ENCODE results near the gene CHIC2. TPM values are rescaled to one million over a fixed set of nuclear protein-coding genes. Genes with fewer than 3 reads are reported as not detected.

CHIC2 gene
- total RNA-seq, 2 experiments from 2014 or later: 16.8 to 17.5 TPM

DNA sequence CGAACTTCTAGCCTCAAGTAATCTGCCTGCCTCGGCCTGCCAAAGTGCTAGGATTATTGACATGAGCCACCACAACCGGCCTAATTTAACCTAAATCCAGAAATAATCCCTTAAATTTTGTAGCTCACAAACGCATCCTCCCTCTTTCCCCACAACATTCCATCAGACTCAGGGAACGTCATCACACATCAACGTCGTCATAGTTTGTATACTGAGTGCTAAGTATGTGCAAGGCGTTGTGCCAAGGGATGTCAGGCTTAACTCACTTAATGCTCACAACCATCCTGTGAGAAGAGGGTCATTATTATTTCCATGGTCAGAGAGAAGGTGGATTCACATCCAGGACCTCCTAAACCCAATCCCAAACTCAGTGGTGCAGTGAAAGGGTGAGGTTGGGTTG is 26.0 kb upstream of the CHIC2 start:
- intact Hi-C loops (cut with micrococcal nuclease): no loop called here
- H3K9me3 Mint-ChIP-seq: no peaks in the 10 kb centered on the region
- H3K27ac Mint-ChIP-seq: no peak overlapping the region

DNA sequence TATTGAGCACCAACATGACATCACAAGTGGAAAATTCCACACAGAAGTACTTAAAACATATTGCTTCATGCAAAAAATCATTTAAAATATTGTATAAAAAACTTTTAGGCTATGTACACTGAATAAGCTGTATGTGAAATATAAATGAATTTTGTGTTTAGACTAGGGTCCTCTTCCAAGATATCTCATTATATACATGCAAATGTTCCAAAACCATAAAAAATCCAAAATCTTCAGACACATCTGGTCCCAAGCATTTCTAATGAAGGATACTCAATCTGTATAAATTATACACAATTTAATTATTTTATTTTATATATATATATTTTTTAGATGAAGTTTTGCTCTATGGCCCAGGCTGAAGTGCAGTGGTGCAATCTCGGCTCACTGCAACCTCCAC is 25.5 kb upstream of the CHIC2 start:
- peaks cover 27% of the 10 kb centered on the region for H3K4me1 Mint-ChIP-seq (ENCODE audit: low read depth)
- H3K27ac Mint-ChIP-seq: no peak overlapping the region
- no peaks in the 10 kb centered on the region for H3K36me3 Mint-ChIP-seq (ENCODE audit: low read depth)
- no peak overlapping the region for H3K4me3 Mint-ChIP-seq
- H3K27me3 Mint-ChIP-seq: peaks cover 35% of the 10 kb centered on the region
- ChIA-PET CTCF (interaction anchor here (1.2 to 1.4 kb wide), 2 partner anchors 144 to 159 kb away, joined by 3 read pairs; no protein-coding TSS in a partner anchor), POLR2A (no interaction called here)
- H3K9me3 Mint-ChIP-seq: no peaks in the 10 kb centered on the region
- TF ChIP-seq, protein P1, sequence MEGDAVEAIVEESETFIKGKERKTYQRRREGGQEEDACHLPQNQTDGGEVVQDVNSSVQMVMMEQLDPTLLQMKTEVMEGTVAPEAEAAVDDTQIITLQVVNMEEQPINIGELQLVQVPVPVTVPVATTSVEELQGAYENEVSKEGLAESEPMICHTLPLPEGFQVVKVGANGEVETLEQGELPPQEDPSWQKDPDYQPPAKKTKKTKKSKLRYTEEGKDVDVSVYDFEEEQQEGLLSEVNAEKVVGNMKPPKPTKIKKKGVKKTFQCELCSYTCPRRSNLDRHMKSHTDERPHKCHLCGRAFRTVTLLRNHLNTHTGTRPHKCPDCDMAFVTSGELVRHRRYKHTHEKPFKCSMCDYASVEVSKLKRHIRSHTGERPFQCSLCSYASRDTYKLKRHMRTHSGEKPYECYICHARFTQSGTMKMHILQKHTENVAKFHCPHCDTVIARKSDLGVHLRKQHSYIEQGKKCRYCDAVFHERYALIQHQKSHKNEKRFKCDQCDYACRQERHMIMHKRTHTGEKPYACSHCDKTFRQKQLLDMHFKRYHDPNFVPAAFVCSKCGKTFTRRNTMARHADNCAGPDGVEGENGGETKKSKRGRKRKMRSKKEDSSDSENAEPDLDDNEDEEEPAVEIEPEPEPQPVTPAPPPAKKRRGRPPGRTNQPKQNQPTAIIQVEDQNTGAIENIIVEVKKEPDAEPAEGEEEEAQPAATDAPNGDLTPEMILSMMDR (IDR thresholded peaks at IDR 0.05): no peak
- intact Hi-C loops (cut with micrococcal nuclease): no loop called here
- ATAC-seq (no peak), DNase-seq (no peak)

More for the DNA sequence above, 26.0 kb upstream of the CHIC2 start:
- H3K4me3 Mint-ChIP-seq: no peak overlapping the region
- ATAC-seq: no peak
- TF ChIP-seq, protein P1 (IDR thresholded peaks at IDR 0.05): no peak
- DNase-seq: no peak
- H3K27me3 Mint-ChIP-seq: peaks cover 41% of the 10 kb centered on the region
- peaks cover 28% of the 10 kb centered on the region for H3K4me1 Mint-ChIP-seq (ENCODE audit: low read depth)
- H3K36me3 Mint-ChIP-seq (ENCODE audit: low read depth): no peaks in the 10 kb centered on the region
- POLR2A ChIA-PET: interaction anchor here (1.1 kb wide), 1 partner anchor 13 kb away, joined by 3 read pairs; no protein-coding TSS in a partner anchor
- CTCF ChIA-PET: interaction anchor here (1.2 to 1.4 kb wide), 2 partner anchors 143 to 160 kb away, joined by 3 read pairs; no protein-coding TSS in a partner anchor

DNA sequence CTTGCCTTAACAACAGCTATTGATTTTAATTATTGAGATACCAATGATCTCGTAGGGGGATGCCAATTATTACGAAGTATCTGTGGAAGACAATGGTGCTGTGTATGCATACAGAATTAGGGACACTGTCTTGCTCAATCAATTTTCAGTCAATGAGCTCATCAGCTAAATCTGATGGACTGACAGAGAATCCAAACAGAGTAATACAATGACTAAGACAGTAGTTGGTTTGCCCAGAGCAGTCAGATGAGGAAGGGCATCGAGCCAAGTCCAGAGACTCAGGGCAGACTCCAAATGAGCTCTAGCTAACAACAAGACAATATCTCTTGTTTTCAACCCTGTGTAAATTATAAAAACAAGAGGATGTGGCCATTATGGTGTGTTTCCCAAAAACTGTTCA is 20.9 kb upstream of the CHIC2 start:
- no peak overlapping the region for H3K4me3 Mint-ChIP-seq
- TF ChIP-seq, protein P1 (IDR thresholded peaks at IDR 0.05): no peak
- DNase-seq: no peak
- CTCF ChIA-PET: interaction anchor here (1.3 kb wide), 1 partner anchor 149 kb away, joined by 4 read pairs; no protein-coding TSS in a partner anchor
- H3K4me1 Mint-ChIP-seq (ENCODE audit: low read depth): no peaks in the 10 kb centered on the region
- peaks cover 1% of the 10 kb centered on the region for H3K27me3 Mint-ChIP-seq
- POLR2A ChIA-PET: interaction anchor here (1.1 to 1.6 kb wide), 2 partner anchors 8 to 21 kb away, joined by 3 to 5 read pairs; no protein-coding TSS in a partner anchor
- no peak overlapping the region for H3K27ac Mint-ChIP-seq
- no peaks in the 10 kb centered on the region for H3K36me3 Mint-ChIP-seq (ENCODE audit: low read depth)
- no peaks in the 10 kb centered on the region for H3K9me3 Mint-ChIP-seq
- intact Hi-C loops (cut with micrococcal nuclease): no loop called here
- ATAC-seq: no peak

DNA sequence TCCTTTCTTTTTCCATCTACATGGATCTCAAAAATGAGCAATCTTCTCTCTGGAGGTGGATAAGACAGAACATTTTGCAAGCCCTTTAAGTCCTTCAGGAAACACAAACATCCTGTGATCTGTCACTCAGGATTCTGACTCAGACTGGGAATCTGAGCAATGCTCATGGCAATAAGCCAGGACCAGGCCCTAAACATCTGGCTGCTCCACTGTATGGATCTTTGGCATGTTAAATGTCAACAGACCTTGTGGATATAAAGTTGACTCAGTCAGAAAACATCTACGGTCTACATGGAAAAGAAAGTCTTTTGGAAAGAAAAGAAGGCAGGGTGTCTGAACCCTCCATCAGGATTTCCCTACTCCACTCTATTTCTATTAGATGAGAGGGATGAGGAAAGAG is 17.8 kb upstream of the CHIC2 start:
- intact Hi-C loops (cut with micrococcal nuclease): no loop called here
- no peak for DNase-seq
- Mint-ChIP-seq H3K4me3 (no peak overlapping the region), H3K36me3 (ENCODE audit: low read depth) (no peaks in the 10 kb centered on the region), H3K9me3 (no peaks in the 10 kb centered on the region), H3K27ac (no peak overlapping the region), H3K4me1 (ENCODE audit: low read depth) (no peaks in the 10 kb centered on the region), H3K27me3 (peaks cover 5% of the 10 kb centered on the region)
- TF ChIP-seq, protein P1 (IDR thresholded peaks at IDR 0.05): no peak
- ATAC-seq: no peak
- CTCF ChIA-PET: no interaction called here
- POLR2A ChIA-PET: no interaction called here

DNA sequence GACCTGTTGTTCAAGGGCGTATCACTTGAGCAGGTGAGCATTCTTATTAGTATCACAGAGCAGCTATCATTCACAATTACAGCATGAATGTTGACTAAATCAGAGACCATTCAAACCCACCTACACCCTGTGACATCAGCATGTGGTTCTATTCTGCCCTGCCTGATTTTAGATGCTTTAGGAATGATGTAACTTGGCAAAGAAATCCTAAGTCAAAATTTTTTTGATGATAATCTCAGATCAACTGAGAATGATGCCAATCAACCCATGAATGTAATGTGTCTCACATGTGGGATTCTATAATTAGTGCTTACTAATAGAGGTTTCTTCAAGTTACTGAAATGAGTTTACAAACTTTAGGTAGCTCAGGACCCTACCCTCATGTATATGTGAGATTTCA is 13.4 kb upstream of the CHIC2 start:
- no peaks in the 10 kb centered on the region for H3K4me1 Mint-ChIP-seq (ENCODE audit: low read depth)
- no peaks in the 10 kb centered on the region for H3K36me3 Mint-ChIP-seq (ENCODE audit: low read depth)
- H3K4me3 Mint-ChIP-seq: no peak overlapping the region
- TF ChIP-seq, protein P1 (IDR thresholded peaks at IDR 0.05): no peak
- no peak for DNase-seq
- peaks cover 8% of the 10 kb centered on the region for H3K27me3 Mint-ChIP-seq
- no peak overlapping the region for H3K27ac Mint-ChIP-seq
- POLR2A ChIA-PET: interaction anchor here (1.3 kb wide), 1 partner anchor 13 kb away, joined by 3 read pairs; no protein-coding TSS in a partner anchor
- intact Hi-C loops (cut with micrococcal nuclease): no loop called here
- ATAC-seq: no peak
- no peaks in the 10 kb centered on the region for H3K9me3 Mint-ChIP-seq
- CTCF ChIA-PET: no interaction called here
